ENCODE data around the gene BCAS3.
"Not testable (repeated sequence)": the region's sequence is repeated elsewhere in the genome, so short reads cannot be mapped to it uniquely, and the experiment has no call there.

BCAS3 gene

GRCh38 chr17:60947543-60947942 is 269.9 kb downstream of the BCAS3 start:
- in situ Hi-C loops (cut with MboI; ENCODE audit: low pct_unique_long_range_greater_than_20kb, low sequenced_read_pairs) = no loop called here
- no peak for DNase-seq

- no peak for DNase-seq
- in situ Hi-C loops (cut with MboI; ENCODE audit: low pct_unique_long_range_greater_than_20kb, low sequenced_read_pairs) = loop anchor here (25.0 kb wide), 1 partner anchor 610 kb away; no protein-coding TSS in a partner anchor
Measured at GRCh38 chr17:60952747-60953146, 275.1 kb downstream of the BCAS3 start.

DNA sequence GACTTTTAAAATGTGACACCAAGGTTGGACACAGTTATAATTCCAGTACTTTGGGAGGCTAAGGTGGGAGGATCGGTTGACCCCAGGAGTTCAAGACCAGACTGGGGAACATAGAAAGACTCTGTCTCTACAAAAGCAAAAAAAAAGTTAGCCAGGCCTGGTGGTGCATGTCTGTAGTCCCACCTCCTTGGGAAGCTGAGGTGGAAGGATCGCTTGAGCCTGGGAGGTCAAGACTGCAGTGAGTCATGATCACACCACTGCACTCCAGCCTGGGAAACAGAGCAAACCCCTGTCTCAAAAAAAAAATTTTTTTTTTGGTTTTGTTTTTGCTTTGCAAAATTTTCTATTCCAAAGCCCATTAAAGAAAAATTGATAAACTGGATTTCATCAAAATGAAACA is 281.4 kb downstream of the BCAS3 start:
- DNase-seq = no peak
- in situ Hi-C loops (cut with MboI; ENCODE audit: low pct_unique_long_range_greater_than_20kb, low sequenced_read_pairs) = loop anchor here (25.0 kb wide), 1 partner anchor 603 kb away; no protein-coding TSS in a partner anchor

- in situ Hi-C loops (cut with MboI; ENCODE audit: low pct_unique_long_range_greater_than_20kb, low sequenced_read_pairs) = loop anchor here (25.0 kb wide), 1 partner anchor 603 kb away; no protein-coding TSS in a partner anchor
- DNase-seq = no peak
Measured at GRCh38 chr17:60959696-60960095, 282.0 kb downstream of the BCAS3 start.

GRCh38 chr17:60960398-60961065 is 282.9 kb downstream of the BCAS3 start:
- in situ Hi-C loops (cut with MboI; ENCODE audit: low pct_unique_long_range_greater_than_20kb, low sequenced_read_pairs) = loop anchor here (25.0 kb wide), 1 partner anchor 602 kb away; no protein-coding TSS in a partner anchor
- DNase-seq = no peak

- in situ Hi-C loops (cut with MboI; ENCODE audit: low pct_unique_long_range_greater_than_20kb, low sequenced_read_pairs) = loop anchor here (25.0 kb wide), 1 partner anchor 598 kb away; no protein-coding TSS in a partner anchor
- DNase-seq = no peak
Measured at GRCh38 chr17:60964160-60964559, 286.5 kb downstream of the BCAS3 start.

DNA sequence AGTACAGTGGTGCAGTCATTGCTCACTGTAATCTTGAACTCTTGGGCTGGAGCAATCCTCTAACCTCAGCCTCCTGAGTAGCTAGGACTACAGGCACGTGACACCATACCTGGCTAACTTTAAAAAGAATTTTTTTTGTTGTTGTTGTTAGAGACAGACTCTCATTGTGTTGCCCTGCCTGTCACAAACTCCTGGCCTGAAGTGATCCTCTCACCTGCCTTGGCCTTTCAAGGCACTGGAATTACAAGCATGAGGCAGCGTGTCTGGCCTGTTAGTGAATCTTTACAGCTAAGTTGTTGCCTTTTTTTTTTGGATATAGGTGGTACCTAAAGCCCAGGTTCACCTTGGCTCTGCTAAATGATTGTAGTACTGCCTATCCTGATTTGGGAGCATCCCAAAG is 290.6 kb downstream of the BCAS3 start:
- no peak for DNase-seq
- in situ Hi-C loops (cut with MboI; ENCODE audit: low pct_unique_long_range_greater_than_20kb, low sequenced_read_pairs) = loop anchor here (25.0 kb wide), 1 partner anchor 594 kb away; no protein-coding TSS in a partner anchor

- DNase-seq = no peak
- in situ Hi-C loops (cut with MboI; ENCODE audit: low pct_unique_long_range_greater_than_20kb, low sequenced_read_pairs) = loop anchor here (25.0 kb wide), 1 partner anchor 593 kb away; no protein-coding TSS in a partner anchor
Measured at GRCh38 chr17:60969500-60970037, 291.9 kb downstream of the BCAS3 start.

DNA sequence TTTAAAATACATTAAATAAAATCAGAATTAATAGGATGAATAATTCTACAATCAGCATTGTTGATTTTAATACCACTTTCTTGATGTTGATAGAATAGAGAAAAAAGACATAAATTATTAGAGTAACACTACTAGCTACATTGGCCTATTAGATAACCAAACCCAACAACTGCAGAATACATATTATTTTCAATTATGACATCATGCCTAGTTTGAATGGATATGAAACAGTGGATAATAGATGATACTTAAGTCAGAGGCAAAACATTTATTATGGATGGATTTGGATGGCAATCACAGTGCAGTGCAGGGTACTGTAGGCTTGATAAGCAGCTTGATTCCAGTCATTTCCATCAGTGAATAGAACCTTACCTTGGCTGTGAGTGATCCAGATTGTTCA is 293.1 kb downstream of the BCAS3 start:
- no peak for DNase-seq
- in situ Hi-C loops (cut with MboI; ENCODE audit: low pct_unique_long_range_greater_than_20kb, low sequenced_read_pairs) = loop anchor here (25.0 kb wide), 1 partner anchor 592 kb away; no protein-coding TSS in a partner anchor

- peak; percentile 47 for DNase-seq
Measured at GRCh38 chr17:60971515-60972369, 294.1 kb downstream of the BCAS3 start.

GRCh38 chr17:60976861-60977260 is 299.2 kb downstream of the BCAS3 start:
- in situ Hi-C loops (cut with MboI; ENCODE audit: low pct_unique_long_range_greater_than_20kb, low sequenced_read_pairs); DNase-seq: not testable (repeated sequence)

More at GRCh38 chr17:60971515-60972369, 294.1 kb downstream of the BCAS3 start:
- in situ Hi-C loops (cut with MboI; ENCODE audit: low pct_unique_long_range_greater_than_20kb, low sequenced_read_pairs) = loop anchor here (25.0 kb wide), 1 partner anchor 591 kb away; no protein-coding TSS in a partner anchor

DNA sequence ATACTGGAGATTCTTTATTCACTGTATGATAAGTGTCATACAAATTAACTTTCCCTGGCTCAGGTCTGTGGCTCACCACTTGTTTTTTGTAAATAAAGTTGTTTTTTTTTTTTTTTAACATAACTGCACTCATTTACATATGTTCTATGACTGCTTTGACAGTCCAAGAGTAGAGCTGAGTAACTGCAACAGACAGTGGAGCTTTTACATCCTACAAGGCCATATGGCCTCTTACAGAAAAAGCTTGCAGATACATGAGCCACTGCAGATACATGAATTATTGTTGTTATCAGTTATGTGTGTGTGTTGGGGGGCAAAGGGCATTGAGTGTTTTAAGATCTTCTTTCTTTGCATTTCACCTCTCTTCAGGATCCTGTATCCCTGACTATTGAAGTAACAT is 311.7 kb downstream of the BCAS3 start:
- DNase-seq = no peak
- in situ Hi-C loops (cut with MboI; ENCODE audit: low pct_unique_long_range_greater_than_20kb, low sequenced_read_pairs) = no loop called here

GRCh38 chr17:60989846-60990245 is 312.2 kb downstream of the BCAS3 start:
- in situ Hi-C loops (cut with MboI; ENCODE audit: low pct_unique_long_range_greater_than_20kb, low sequenced_read_pairs) = no loop called here
- no peak for DNase-seq

- in situ Hi-C loops (cut with MboI; ENCODE audit: low pct_unique_long_range_greater_than_20kb, low sequenced_read_pairs) = no loop called here
- DNase-seq = no peak
Measured at GRCh38 chr17:60993497-60993896, 315.8 kb downstream of the BCAS3 start.

GRCh38 chr17:60995680-60996079 is 318.0 kb downstream of the BCAS3 start:
- in situ Hi-C loops (cut with MboI; ENCODE audit: low pct_unique_long_range_greater_than_20kb, low sequenced_read_pairs) = no loop called here
- no peak for DNase-seq

DNA sequence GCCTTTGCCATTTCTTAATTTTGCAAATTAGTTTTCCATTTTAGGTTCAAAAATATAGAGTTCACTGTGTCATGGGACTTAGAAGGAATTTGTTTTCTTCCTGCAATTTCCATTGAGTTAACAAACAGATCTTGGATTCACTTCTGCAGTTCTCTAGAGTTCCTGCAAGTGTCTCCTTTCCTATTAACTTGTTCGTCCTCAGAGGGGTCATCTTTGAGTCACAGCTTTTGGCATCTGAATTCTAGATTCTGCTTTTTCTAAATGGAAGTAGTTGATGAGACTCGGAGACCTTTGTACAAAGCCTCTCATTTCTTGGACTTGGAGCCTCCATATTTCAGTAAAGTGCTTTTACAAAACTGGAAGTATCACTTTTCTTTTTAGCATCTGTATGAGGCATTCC is 323.3 kb downstream of the BCAS3 start:
- DNase-seq = peak; percentile 7
- in situ Hi-C loops (cut with MboI; ENCODE audit: low pct_unique_long_range_greater_than_20kb, low sequenced_read_pairs) = loop anchor here (25.0 kb wide), 1 partner anchor 386 kb away; the partner anchor contains the start of gene TBX2

GRCh38 chr17:61002316-61002736 is 324.7 kb downstream of the BCAS3 start:
- peak; percentile 55 for DNase-seq
- in situ Hi-C loops (cut with MboI; ENCODE audit: low pct_unique_long_range_greater_than_20kb, low sequenced_read_pairs) = loop anchor here (25.0 kb wide), 1 partner anchor 385 kb away; the partner anchor contains the start of gene TBX2

- DNase-seq = no peak
- in situ Hi-C loops (cut with MboI; ENCODE audit: low pct_unique_long_range_greater_than_20kb, low sequenced_read_pairs) = loop anchor here (25.0 kb wide), 1 partner anchor 382 kb away; the partner anchor contains the start of gene TBX2
Measured at GRCh38 chr17:61005358-61005757, 327.7 kb downstream of the BCAS3 start.

DNA sequence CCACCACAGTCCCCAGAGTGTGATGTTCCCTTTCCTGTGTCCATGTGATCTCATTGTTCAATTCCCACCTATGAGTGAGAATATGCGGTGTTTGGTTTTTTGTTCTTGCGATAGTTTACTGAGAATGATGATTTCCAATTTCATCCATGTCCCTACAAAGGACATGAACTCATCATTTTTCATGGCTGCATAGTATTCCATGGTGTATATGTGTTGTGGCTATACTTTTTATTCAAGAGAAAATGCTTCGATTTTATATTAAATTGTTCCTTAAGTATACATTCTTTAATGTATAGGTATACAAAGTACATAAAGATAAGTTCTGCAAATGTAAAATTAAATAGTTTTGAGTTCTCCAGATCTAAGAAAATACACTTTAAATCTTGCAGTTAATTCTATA is 328.3 kb downstream of the BCAS3 start:
- in situ Hi-C loops (cut with MboI; ENCODE audit: low pct_unique_long_range_greater_than_20kb, low sequenced_read_pairs) = loop anchor here (25.0 kb wide), 1 partner anchor 381 kb away; the partner anchor contains the start of gene TBX2
- DNase-seq = not testable (repeated sequence)
